CD4-positive, alpha-beta T cell treated with Interleukin-4 for 1 hour (primary cell): Measurements from ENCODE around the gene RPS6KA1.
A peak's percentile ranks its signal among the peaks of the same experiment; 100 is the strongest.

Experiments used
- DNase-seq, 2 donors: peaks; one replicate each; pipeline ENCODE4 v3.0.0-alpha.2; 2020 to 2022

Gene RPS6KA1

DNA sequence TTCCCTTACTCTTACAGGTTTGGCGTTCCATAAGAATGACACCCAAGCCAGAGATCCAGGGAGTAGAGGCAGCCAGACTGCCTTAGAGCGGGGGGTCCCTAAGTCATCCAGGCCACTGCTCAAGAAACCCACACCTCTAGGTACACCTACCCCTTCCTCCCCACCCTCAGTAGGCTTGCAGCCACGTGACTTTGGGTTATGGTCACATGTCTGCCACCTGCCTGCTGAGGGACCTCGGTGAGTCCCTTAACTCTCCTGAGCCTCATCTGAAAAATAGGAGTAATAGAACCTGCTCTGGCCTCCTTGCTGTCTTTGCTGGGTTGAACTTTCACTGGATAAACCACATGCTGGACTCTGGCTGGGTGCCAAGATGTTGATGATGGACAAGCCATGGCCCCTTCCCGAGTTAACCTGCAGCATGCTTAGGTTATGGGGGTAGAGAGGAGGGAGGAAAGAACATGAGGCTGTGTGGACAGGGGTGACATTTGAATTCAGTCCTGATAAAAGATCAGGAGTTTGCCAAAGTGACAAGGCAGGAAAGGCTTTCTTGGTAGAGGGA lies 4.5 kb downstream of the RPS6KA1 start:
- DNase-seq = no peak

DNA sequence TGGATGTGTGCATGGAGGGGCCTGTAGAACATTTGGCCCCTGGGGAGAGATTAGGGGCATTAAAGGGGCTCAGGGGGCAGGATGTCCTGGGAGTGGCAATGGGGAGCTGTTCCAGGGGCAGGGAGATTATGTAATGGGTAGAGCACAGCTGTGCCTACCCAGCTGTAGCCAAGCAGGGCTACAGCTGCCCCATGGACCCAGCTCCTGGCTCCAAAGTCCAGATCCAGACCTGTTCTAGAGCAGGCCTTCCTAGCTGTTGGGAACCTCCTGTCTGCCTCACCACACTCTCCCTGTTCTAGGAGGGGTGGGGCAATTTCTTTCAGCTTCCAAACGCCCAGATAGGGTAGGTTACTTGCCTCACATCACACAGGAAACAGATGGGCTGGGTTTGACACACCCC lies 5.6 kb downstream of the RPS6KA1 start:
- no peak for DNase-seq

DNA sequence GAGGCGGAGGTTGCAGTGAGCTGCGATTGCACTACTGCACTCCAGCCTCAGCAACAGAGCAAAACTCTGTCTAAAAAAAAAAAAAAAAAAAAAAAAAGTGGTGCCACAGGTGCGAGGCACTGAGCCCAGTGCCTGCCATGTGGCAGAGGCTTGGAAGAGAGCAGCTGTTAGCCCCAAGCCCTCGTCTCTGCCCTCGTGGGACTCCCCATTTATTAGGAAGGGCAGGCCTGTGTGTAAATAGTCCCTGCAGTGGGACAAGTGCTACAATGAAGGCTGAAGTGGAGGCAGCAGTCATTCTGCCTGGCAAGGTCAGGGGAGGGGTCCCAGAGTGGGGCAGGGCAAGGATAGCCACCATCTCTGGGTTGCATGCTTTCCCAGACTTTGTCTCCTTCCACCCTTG lies 6.5 kb downstream of the RPS6KA1 start:
- DNase-seq = no peak

DNA sequence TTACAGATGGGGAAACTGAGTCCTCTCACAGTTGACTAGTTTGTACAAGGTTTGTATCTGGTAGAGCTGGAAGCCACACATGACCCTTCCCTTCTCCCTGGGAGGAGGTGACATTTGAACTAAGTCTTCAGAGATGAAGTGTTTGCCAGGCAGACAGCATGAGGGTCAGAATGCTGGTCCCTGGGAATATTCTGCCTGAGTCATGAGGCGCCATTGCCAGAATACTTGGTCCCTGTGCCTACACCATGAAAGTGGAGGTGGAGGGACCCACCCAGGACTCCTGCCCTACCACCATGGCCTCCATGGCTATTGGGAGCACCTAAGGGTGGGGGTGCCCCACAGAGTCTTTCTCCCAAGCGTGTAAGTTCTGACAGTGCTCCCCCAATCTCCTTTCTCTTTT lies 7.0 kb downstream of the RPS6KA1 start:
- no peak for DNase-seq

DNA sequence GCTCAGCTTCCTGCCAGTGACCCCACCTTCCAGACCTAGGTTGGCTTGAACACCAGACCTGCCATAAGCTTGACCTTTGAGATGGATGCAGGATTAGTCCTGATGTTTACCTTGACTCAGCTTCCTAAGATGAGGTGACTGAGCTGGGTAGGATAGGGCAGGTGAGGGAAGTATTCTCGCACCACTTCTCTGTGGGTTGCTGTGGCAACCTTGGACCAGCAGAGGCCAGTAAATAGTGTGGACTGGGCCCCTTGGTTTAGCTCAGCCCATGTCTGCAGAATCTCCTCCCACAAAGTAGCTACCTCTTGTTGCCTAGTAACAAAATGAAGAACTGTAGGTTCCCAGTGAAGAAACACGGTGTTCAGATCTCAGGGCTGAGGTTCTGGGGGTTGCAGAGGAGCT lies 8.4 kb downstream of the RPS6KA1 start:
- peak; percentile 51 to 76 for DNase-seq

DNA sequence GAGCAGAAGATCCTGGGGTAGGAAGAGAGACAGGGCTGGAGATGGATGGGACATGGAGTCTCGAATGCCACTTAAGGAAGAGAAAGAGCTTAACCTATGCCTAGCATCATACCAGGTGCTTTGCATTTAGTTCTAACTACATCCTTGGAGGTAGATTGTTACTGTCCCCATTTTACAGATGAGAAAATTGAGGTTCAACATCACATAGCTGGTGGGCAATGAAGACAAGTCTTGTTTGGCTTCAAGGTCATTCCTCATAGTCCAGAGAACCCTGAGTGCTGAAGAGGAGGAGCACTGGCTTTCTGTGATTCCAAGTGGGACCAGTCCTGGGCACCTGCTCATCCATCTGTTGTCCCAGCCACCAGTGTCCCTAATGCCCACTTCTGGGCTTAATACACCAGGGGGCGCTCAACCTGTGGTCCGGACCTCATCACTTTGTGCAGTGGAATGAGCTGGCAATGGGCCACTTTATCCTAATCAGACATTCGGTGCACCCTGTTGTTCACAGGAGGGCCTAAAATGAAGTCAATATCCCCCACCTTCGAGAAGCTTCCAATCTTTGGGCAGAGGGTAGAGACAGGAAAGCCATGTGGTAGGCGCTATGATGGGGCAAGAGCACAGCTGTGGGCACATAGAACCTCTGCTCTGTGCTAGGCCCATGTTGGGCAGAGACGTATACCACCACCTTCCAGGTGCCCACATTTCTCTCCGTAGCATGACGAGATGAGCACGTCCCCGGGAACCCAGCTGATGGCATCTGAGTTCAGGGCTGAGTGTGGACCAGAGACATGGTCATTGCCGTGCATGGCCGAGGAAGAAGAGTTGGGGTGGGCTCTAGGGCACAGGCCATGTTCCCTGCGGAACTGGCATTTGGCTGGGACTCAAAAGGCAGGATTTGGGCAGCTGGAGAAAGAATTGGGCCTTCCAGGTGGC lies 9.2 kb downstream of the RPS6KA1 start:
- peak; percentile 51 to 61 for DNase-seq

DNA sequence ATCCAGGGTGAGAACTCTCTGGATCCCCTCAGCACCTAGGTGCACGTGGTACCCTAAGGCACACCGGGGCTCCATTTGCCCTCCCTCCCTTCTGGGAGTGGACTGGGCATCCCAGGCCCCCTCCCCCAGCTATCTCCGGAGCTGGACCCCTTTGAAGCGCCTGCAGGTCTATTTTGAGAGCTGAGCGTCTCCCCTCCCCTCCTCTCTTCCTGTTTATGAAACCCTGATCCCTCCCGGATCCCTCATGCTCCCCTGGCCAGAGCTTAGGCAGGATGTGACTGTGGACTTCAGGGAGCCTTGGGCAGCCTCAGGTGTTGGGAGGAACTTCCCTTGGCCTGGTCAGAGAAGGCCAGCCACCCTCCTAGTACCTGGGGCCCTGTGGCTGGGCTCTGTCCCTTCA lies 10.2 kb downstream of the RPS6KA1 start:
- no peak for DNase-seq

DNA sequence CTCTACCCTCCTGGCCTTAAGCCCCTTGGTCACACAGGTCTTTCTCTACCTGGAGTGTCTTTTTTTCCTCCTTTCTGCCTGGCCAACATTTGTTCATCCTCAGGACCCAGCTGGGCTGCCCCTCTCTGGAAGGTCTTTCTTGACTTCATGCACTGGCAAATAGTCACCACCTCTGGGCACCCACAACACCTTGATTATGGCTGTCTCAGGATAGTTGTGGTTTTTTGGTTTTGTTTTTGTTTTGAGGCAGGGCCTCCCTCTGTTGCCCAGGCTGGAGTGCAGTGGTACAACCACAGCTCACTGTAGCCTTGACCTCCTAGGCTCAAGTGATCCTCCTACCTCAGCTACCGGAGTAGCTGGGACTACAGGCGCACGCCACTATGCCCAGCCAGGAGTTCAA lies 10.8 kb downstream of the RPS6KA1 start:
- DNase-seq = no peak

DNA sequence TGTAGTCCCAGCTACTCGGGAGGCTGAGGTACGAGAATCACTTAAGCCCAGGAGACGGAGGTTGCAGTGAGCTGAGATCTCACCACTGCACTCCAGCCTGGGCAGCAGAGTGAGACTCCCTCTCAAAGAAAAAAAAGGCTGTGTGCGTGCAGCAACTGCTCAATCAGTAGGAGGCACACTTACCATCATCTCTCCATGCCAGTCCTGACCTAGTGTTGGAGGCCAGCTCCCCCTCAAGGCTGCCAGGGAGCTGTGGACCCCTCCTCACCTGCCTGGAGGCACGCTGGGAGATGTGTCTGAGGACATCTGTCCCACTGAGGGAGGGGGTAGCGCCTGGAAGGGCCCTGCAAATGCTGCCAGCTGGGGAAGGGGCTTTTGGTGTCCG lies 11.9 kb downstream of the RPS6KA1 start:
- DNase-seq = no peak

DNA sequence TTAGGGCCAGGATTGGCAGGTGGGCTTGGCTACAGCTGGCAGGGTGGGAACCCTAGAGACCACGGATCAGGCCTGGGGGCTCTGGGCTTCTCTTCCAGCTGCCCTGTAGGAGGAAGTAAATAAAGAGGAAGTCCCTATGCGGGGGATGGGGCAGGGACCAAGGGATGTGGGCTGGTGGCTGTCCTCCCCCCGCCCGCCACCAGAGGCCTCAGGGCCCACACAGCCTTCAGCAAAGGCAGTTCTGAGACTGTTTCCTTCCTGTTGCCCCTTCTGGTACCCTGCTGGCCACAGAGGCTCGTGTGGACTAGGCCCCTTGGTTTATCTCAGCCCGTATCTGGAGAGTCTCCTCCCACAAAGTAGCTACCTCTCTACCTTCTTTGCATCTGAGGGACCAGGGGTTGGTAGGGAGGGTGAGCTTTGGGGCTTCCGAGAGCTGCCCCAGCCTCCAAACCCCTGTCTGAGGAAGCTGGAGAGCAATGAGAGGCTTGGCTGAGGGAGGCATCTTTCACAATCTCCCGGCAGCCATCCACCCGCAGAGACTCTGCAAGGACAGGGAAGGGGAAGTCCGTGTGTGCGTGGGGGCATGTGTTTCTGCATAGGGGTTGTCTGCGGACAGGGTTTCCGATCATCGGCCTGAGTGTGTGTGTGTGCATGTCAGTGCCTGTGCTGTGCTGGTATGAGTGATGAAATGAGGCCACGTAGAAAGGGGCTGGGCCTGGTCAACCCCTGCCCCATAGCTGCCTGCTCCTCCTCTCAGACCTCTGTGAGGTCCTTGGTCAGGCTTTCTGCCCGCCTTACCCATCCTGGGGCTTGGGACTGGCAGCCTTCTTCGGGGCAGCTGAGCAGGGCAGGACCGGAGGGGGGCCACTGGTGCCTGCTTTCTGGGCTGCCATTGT lies 12.5 kb downstream of the RPS6KA1 start:
- DNase-seq = peak; percentile 80 to 91

DNA sequence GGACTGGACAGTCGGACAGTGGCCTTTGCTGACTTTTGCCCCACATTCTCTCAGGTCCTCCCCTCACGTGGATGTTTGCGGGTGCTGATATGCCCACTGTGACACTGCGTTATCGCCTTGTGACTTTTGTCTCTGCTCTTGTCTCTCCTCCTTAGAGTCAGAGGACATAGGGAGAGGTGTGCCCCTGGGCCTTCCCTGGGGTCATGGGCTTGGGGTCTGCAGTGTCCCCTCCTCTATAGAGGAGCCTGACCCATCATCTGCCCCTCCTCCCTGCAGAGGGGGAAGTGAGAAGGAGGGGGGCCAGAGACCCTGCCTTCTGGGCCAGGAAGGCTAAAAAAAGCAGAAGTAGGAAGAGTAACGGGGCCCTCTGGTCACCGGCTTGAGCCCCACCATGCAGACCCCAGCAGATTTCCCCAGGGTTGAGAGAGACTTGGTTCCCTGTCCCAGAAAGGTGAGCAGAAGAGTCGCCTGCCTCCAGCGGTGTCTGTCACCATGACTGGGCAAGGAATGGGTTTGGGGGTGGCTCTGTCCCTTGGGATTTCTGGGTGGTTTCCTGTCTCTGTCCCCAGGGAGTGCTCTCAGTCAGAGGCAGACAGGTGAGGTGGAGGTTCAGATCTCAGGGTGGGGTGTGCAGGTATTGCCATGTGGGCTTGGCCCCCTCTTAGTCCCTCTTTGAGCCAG lies 13.3 kb downstream of the RPS6KA1 start:
- DNase-seq = peak in 1 of 2 donors; percentile 62

DNA sequence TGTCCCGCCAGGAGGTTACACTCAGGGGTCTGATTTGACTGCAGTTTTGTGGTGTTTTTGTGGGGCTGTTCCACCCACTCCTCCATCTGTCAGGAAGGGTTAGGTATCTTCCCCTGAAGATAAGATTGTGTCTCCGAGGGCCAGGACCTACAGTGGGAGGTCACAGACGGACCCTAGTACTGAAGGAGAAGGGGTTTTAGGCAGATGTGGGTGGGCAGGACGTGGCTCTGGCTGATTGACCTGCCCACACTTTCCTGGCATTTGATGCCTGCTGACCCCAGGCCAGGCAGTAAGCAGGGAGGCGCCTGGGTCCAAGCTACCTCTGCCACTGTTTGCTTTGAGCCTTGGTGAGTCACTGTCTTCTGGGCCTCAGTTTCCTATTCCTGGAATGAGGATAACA lies 13.9 kb downstream of the RPS6KA1 start:
- DNase-seq = no peak

DNA sequence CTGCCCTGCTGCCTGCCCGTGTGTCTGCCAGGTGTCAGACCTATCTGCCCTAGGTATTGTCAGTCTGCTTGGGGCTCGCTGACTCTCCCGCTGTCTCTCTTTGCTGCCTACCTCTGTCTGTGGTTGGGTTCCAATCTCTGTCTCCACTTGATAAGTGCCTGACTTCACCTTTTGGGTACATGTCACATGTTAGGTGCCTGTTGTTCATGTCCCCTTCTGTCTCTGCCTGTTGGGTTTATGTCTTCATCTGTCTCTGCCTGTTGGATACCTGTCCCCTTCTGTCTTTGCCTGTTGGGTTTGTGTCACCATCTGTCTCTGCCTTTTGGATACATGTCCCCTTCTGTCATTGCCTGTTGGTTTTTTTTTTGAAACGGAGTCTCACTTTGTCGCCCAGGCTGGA lies 14.6 kb downstream of the RPS6KA1 start:
- no peak for DNase-seq

DNA sequence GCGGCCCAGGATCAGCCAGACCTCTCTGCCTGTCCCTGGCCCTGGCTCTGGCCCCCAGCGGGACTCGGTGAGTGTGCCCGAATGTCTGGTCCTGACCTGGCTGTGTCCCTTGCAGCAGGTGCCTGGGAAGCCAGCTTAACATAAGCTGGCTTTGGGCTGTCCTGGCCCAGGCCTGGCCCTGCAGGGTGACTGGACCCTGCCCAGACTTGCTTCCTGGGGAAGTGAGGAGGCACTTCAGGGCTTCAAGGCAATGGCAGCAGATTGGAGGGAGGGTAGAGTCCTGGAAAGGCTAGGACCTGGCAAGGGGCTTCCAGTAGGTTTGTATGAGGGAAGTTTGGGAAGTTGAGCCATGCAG lies 16.4 kb downstream of the RPS6KA1 start:
- DNase-seq = no peak

DNA sequence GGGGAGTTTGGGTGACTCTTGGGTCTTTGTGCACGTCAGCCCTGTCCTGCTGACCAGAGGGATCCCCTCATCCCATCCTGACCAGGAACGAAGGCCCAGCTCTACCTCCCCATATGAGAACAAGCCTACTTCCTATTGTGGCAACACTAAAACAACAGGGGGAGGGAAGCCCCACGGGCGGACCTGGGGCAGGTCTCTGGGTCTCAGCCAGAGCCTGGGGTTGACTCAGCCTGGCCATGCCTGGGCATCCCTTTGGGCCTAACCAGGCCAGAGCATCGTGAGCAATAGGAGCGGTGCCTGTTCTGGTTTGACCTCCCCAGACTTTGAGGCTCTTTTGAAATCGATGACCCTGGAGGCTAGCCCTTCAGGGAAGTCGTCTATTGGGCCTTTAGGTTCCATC lies 16.8 kb downstream of the RPS6KA1 start:
- DNase-seq = no peak

DNA sequence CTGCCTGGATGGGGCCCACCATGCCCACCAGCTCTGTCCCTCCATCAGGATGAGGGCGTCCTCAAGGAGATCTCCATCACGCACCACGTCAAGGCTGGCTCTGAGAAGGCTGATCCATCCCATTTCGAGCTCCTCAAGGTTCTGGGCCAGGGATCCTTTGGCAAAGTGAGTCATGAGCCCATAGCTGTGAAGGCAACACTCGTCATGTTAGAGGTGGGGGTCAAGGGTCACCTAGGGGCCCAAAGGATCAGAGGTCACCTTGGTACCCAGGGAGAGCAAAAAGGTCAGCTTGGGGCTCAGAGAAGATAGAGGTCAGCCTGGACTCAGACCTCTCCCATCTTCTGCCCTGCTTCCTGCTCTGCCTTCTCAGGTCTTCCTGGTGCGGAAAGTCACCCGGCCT lies 17.3 kb downstream of the RPS6KA1 start:
- no peak for DNase-seq

DNA sequence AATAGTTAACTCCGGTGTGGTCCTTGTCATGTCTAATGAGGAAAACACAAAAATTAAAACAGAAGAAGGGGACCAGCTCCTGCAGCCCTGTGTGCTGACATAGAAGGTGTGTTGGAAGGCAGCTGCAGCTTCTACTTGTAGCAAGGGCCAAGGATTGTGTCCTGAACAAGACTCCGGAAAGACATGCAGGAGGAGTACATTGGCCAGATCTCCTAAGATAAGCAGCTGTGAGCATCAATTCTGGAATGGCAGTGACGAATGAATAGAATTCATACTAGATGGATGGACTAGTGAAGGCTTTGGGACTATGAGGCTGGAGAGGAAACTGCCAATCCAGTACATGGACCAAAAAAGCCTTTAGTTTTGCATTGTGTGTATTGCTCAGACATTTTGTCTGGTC lies 19.3 kb downstream of the RPS6KA1 start:
- no peak for DNase-seq

DNA sequence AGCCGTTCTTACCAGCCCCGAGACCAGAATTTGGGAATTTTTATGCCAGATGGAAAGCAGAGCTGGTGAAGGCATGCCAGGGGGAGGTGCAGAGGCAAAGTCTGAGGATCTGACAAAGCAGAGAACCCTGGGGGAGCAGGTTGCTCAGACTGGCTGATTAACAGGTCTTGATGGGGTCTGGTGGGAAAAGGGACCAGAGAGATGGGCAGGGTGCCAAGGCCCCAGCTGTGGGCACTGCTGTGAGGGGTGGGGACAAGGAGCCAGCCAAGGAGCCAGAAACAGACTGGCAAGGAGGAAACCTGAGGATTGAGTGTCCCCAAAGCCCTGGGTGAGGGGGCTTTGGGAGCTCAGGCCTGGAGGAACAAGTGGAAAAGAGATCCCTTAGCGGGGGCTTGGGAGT lies 21.4 kb downstream of the RPS6KA1 start:
- DNase-seq = no peak

DNA sequence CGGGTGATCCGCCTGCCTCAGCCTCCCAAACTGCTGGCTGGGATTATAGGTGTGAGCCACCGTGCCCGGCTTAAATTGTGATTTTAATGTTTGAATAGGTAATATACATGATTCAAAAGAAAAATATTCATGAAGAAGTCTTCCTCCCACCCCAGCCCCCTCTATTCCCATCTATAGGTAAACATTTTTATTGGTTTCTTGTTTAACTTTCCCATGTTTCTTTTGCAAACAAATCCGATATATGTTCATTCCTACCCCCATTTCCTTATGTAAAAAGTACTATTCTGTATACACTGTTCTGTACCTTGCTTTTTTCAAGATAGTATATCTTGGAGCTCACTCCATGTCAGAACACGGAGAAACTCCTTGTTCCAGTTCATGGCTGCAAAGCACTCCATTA lies 23.2 kb downstream of the RPS6KA1 start:
- DNase-seq = no peak

DNA sequence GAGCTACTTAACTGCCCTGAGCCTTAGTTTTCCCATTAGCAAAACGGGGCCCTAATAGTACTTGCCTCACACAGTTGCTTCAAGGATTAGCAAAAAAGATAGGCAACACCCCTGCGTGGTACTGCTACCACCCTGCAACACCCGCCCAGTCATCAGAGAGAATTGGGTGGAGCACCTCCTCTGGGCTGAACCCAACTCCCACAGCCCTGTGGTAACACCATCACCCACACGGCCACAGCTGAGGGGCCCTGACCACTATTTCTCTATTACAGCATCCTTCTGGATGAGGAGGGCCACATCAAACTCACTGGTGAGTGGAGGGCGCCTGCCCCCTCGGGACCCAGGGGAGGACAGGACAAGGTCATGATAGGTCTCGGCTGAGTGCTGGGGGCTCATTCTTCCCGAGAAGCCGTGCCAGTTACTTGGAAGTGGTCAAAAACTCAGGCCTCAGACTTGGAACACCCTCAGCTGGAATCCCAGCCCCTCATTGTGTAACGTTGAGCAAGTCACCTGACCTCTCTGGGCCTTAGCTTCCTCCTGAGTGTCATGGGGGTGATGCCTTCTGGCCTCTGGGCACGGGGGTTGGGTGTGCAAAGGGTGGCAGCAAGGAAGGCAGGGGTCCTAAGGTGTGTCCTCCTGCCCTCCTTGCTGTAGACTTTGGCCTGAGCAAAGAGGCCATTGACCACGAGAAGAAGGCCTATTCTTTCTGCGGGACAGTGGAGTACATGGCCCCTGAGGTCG lies 24.6 kb downstream of the RPS6KA1 start:
- DNase-seq = peak; percentile 28 to 45

DNA sequence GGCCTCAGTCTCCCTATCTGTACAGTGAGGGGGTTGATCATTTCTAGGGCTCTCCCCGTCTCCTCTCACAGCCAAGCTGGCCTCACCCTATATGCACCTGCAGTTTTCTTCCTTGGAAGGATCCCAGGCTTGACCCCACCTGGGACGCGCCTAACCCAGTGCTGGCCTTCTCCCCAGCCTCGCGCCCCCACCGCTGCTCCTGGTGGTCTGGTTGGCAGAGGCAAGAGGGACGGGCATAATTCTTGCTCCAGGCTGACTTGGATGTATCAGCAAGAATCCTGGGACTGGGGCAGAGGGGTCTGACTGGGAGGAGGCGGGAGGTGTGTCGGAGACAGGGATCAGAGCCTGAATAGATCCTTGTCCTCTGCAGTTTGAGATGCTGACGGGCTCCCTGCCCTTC lies 25.2 kb downstream of the RPS6KA1 start:
- no peak for DNase-seq

DNA sequence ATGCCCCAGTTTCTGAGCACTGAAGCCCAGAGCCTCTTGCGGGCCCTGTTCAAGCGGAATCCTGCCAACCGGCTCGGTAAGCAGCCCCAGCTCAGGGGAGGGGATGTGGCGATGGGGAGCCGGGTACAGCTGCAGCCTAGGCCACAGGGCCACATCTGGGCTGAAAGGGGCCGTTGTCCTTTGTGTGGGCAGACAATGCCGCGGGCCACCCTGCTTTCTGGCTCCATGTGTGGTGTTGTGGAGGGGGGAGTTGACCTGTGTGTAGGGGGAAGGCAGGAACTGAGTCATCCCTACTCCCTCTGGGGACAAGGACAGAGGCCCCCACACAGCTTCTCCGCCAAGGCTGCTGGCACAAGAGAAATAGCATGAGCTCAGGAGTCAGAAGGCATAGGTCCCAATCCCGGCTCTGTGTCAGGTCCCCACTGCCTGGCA lies 26.0 kb downstream of the RPS6KA1 start:
- DNase-seq = no peak
